Ishikawa (cell line): ENCODE measurements around the gene PHF14.

Experiments used
- CEBPB ChIP-seq: IDR thresholded peaks from 2 replicates; pipeline ENCODE4 v1.6.1; 2012
- CREB1 ChIP-seq: IDR thresholded peaks from 2 replicates; pipeline ENCODE4 v1.6.1; 2012; ENCODE audit warnings: low read depth
- EGR1 ChIP-seq: IDR thresholded peaks from 2 replicates; pipeline ENCODE4 v1.6.1; 2012
- EP300 ChIP-seq: IDR thresholded peaks from 2 replicates; pipeline ENCODE4 v1.6.1; 2012; ENCODE audit warnings: borderline replicate concordance
- FOXM1 ChIP-seq: IDR thresholded peaks from 2 replicates; pipeline ENCODE4 v1.6.1; 2012; ENCODE audit warnings: low read depth, borderline replicate concordance
- NFIC ChIP-seq: IDR thresholded peaks from 2 replicates; pipeline ENCODE4 v1.6.1; 2012
- RAD21 ChIP-seq: IDR thresholded peaks from 2 replicates; pipeline ENCODE4 v1.6.1; 2012; ENCODE audit warnings: low read depth
- REST ChIP-seq: IDR thresholded peaks from 2 replicates; pipeline ENCODE4 v1.6.1; 2012; ENCODE audit warnings: low read depth, mild to moderate bottlenecking
- TEAD4 ChIP-seq: IDR thresholded peaks from 2 replicates; pipeline ENCODE4 v1.6.1; 2012
- YY1 ChIP-seq: IDR thresholded peaks from 2 replicates; pipeline ENCODE4 v1.6.1; 2012; ENCODE audit warnings: low read depth
- ZBTB7A ChIP-seq: IDR thresholded peaks from 2 replicates; pipeline ENCODE4 v1.6.1; 2012; ENCODE audit warnings: low read depth
- TF ChIP-seq, protein P1 (sequence below): IDR thresholded peaks from 2 replicates; pipeline ENCODE4 v1.6.1; 2012

DNA sequence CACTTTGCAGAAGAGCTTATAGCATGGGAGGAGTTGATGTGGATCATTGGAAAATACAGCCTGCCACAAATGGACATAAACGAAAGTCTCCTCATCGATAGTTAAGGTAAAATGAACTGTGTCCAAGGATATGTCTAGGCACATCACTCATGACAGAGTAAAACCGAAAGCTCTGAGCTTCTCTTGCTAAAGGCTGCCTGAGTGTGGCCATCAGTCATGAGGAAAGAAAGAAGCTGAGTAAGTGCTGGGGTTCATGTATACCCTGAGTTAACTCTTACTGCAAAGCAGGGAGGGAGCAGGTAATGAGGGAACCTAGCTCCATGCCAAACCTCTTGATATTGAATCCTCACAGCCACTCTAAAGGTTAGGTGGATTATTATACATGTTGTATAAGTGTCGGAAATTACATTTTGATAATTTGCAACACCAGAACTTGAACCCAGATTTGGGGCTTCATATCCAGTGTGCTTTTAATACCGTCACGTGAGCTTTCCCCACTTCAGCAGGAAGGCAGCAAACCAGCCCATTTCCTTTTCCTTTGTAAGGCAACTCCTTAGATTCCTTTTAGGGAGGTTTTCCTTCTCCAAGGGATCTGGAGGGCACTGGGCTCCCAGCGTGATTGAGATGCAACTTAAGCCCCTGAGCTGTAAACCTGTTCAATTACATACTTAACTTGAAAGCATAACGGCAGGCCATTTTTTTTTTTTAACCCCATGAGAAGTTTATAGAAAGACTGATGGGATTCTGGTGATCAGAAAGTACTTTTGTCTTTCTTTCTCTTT is 215.0 kb downstream of the PHF14 start:
- no peak for TF ChIP-seq CREB1
- no peak for TF ChIP-seq EP300
- TF ChIP-seq RAD21 = no peak
- TF ChIP-seq FOXM1 = no peak
- no peak for TF ChIP-seq ZBTB7A
- TF ChIP-seq, protein P1, sequence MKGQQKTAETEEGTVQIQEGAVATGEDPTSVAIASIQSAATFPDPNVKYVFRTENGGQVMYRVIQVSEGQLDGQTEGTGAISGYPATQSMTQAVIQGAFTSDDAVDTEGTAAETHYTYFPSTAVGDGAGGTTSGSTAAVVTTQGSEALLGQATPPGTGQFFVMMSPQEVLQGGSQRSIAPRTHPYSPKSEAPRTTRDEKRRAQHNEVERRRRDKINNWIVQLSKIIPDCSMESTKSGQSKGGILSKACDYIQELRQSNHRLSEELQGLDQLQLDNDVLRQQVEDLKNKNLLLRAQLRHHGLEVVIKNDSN = no peak
- TF ChIP-seq CEBPB = no peak
- TF ChIP-seq REST = no peak
- TF ChIP-seq EGR1 = no peak
- TF ChIP-seq TEAD4 = no peak
- no peak for TF ChIP-seq NFIC
- TF ChIP-seq YY1 = no peak
